Activated CD8-positive, alpha-beta T cell treated with anti-CD3 and anti-CD28 coated beads, Interleukin-2, amount 10 ng/mL, durations not matched to agents 7 days and 5 days (primary cell): ENCODE results near the gene FRYL. TPM values are rescaled to one million over a fixed set of nuclear protein-coding genes. Genes with fewer than 3 reads are reported as not detected.

ENCODE experiments used
- ATAC-seq: fragments of 150-1000 bp; cut with Tn5 transposase; one replicate; pipeline ENCODE4 v1.10.0; 2021; ENCODE audit warnings: moderate library complexity
- CTCF ChIA-PET: fragments of 350-600 bp; sonication (Branson Sonifier 250); formaldehyde crosslinking; loops from one replicate; lab custom pipeline; 2021; ENCODE audit warnings: antibody characterized with exemption; lab: Charles Lee
- POLR2A ChIA-PET: fragments of 350-600 bp; sonication (Branson Sonifier 250); formaldehyde crosslinking; loops from one replicate; lab custom pipeline; 2021; ENCODE audit warnings: antibody characterized with exemption; lab: Charles Lee
- DNase-seq: peaks from one replicate; pipeline ENCODE4 v3.0.0-alpha.2; 2020
- H3K27ac Mint-ChIP-seq: one replicate; pipeline ENCODE4 v1.8.0; 2021; ENCODE audit warnings: mild to moderate bottlenecking, mixed read lengths
- H3K27me3 Mint-ChIP-seq: one replicate; pipeline ENCODE4 v1.8.0; 2021; ENCODE audit warnings: low read depth, mixed read lengths
- H3K36me3 Mint-ChIP-seq: one replicate; pipeline ENCODE4 v1.8.0; 2021; ENCODE audit warnings: low read depth, mixed read lengths
- H3K4me1 Mint-ChIP-seq: one replicate; pipeline ENCODE4 v1.8.0; 2021; ENCODE audit warnings: low read depth, mixed read lengths
- H3K4me3 Mint-ChIP-seq: one replicate; pipeline ENCODE4 v1.8.0; 2021; ENCODE audit warnings: mild to moderate bottlenecking, mixed read lengths
- H3K9me3 Mint-ChIP-seq: one replicate; pipeline ENCODE4 v1.8.0; 2022; ENCODE audit warnings: mixed read lengths; ENCODE audit not compliant: insufficient read depth
- total RNA-seq, 2 experiments: library from RNA; stranded (reverse); gene quantifications; one replicate each; pipeline ENCODE4 v1.2.3, GENCODE V29; 2021

The FRYL gene
- total RNA-seq, 2 experiments from 2014 or later: 98.5 to 107 TPM

- Mint-ChIP-seq H3K27me3 (no peaks in the 10 kb centered on the region), H3K9me3 (no peaks in the 10 kb centered on the region), H3K4me3 (peak overlapping the region; percentile 90), H3K27ac (peak overlapping the region; percentile 92), H3K4me1 (peaks cover 36% of the 10 kb centered on the region), H3K36me3 (peaks cover 9% of the 10 kb centered on the region)
- ATAC-seq: no peak
- ChIA-PET POLR2A (interaction anchor here (0.5 to 2.9 kb wide), 7 partner anchors 8 to 125 kb away, joined by 3 to 16 read pairs (median 3); partner anchors contain the start of genes OCIAD1 and OCIAD2), CTCF (interaction anchor here (0.7 to 2.1 kb wide), 9 partner anchors 8 to 390 kb away, joined by 3 to 7 read pairs (median 3); partner anchors contain the start of gene OCIAD2)
- peak; percentile 54 for DNase-seq
These were observed 761 bp upstream of the FRYL start for GRCh38 chr4:48780865-48781214.

GRCh38 chr4:48779095-48779997, 733 bp downstream of the FRYL start:
- H3K4me1 Mint-ChIP-seq: peaks cover 49% of the 10 kb centered on the region
- ATAC-seq (peak; percentile 30), DNase-seq (peak; percentile 69)
- H3K4me3 Mint-ChIP-seq: peak overlapping the region; percentile 93
- no peaks in the 10 kb centered on the region for H3K27me3 Mint-ChIP-seq
- peaks cover 13% of the 10 kb centered on the region for H3K36me3 Mint-ChIP-seq
- peak overlapping the region; percentile 71 for H3K27ac Mint-ChIP-seq
- ChIA-PET CTCF (interaction anchor here (0.8 to 2.1 kb wide), 5 partner anchors 58 to 201 kb away, joined by 3 to 9 read pairs (median 3); partner anchors contain the start of gene OCIAD2), POLR2A (interaction anchor here (0.7 to 2.9 kb wide), 4 partner anchors 15 to 127 kb away, joined by 4 to 16 read pairs (median 6); partner anchors contain the start of genes OCIAD1 and OCIAD2)
- no peaks in the 10 kb centered on the region for H3K9me3 Mint-ChIP-seq

GRCh38 chr4:48778431-48779094, 1.5 kb downstream of the FRYL start:
- no peak for DNase-seq
- peaks cover 16% of the 10 kb centered on the region for H3K36me3 Mint-ChIP-seq
- no peaks in the 10 kb centered on the region for H3K9me3 Mint-ChIP-seq
- ATAC-seq: no peak
- peaks cover 52% of the 10 kb centered on the region for H3K4me1 Mint-ChIP-seq
- ChIA-PET CTCF (interaction anchor here (0.8 to 2.1 kb wide), 5 partner anchors 59 to 201 kb away, joined by 3 to 9 read pairs (median 3); partner anchors contain the start of gene OCIAD2), POLR2A (interaction anchor here (0.7 to 2.9 kb wide), 3 partner anchors 52 to 128 kb away, joined by 4 to 16 read pairs (median 7); partner anchors contain the start of genes OCIAD1 and OCIAD2)
- H3K27me3 Mint-ChIP-seq: no peaks in the 10 kb centered on the region
- H3K27ac Mint-ChIP-seq: peak overlapping the region; percentile 71
- H3K4me3 Mint-ChIP-seq: peak overlapping the region; percentile 93

- H3K27me3 Mint-ChIP-seq: no peaks in the 10 kb centered on the region
- no peak for DNase-seq
- H3K9me3 Mint-ChIP-seq: no peaks in the 10 kb centered on the region
- CTCF ChIA-PET: interaction anchor here (2.1 kb wide), 1 partner anchor 200 kb away, joined by 9 read pairs; no protein-coding TSS in a partner anchor
- POLR2A ChIA-PET: interaction anchor here (0.5 kb wide), 1 partner anchor 52 kb away, joined by 3 read pairs; no protein-coding TSS in a partner anchor
- ATAC-seq: no peak
- no peak overlapping the region for H3K27ac Mint-ChIP-seq
- H3K4me3 Mint-ChIP-seq: peak overlapping the region; percentile 93
- H3K4me1 Mint-ChIP-seq: peaks cover 60% of the 10 kb centered on the region
- H3K36me3 Mint-ChIP-seq: peaks cover 24% of the 10 kb centered on the region
These were observed 2.3 kb downstream of the FRYL start for GRCh38 chr4:48777739-48778138.

GRCh38 chr4:48774760-48775710, 5.0 kb downstream of the FRYL start:
- POLR2A ChIA-PET: interaction anchor here (0.6 kb wide), 1 partner anchor 133 kb away, joined by 5 read pairs; no protein-coding TSS in a partner anchor
- no peak overlapping the region for H3K4me3 Mint-ChIP-seq
- H3K27me3 Mint-ChIP-seq: no peaks in the 10 kb centered on the region
- no peak overlapping the region for H3K27ac Mint-ChIP-seq
- ATAC-seq (no peak), DNase-seq (no peak)
- H3K36me3 Mint-ChIP-seq: peaks cover 40% of the 10 kb centered on the region
- H3K9me3 Mint-ChIP-seq: peaks cover 4% of the 10 kb centered on the region
- peaks cover 59% of the 10 kb centered on the region for H3K4me1 Mint-ChIP-seq
- CTCF ChIA-PET: interaction anchor here (1.3 kb wide), 1 partner anchor 196 kb away, joined by 4 read pairs; no protein-coding TSS in a partner anchor

GRCh38 chr4:48772556-48772955, 7.5 kb downstream of the FRYL start:
- no peak for DNase-seq
- H3K4me1 Mint-ChIP-seq: peaks cover 47% of the 10 kb centered on the region

GRCh38 chr4:48767055-48767929, 12.8 kb downstream of the FRYL start:
- Mint-ChIP-seq H3K9me3 (peaks cover 4% of the 10 kb centered on the region), H3K4me1 (peaks cover 24% of the 10 kb centered on the region), H3K27me3 (no peaks in the 10 kb centered on the region), H3K4me3 (no peak overlapping the region), H3K27ac (no peak overlapping the region), H3K36me3 (peaks cover 42% of the 10 kb centered on the region)
- no peak for DNase-seq
- ChIA-PET POLR2A (no interaction called here), CTCF (no interaction called here)
- ATAC-seq: no peak

More at GRCh38 chr4:48772556-48772955, 7.5 kb downstream of the FRYL start:
- Mint-ChIP-seq H3K4me3 (no peak overlapping the region), H3K27me3 (no peaks in the 10 kb centered on the region), H3K36me3 (peaks cover 44% of the 10 kb centered on the region), H3K9me3 (peaks cover 4% of the 10 kb centered on the region), H3K27ac (no peak overlapping the region)
- ATAC-seq: no peak
- CTCF ChIA-PET: no interaction called here
- POLR2A ChIA-PET: no interaction called here

GRCh38 chr4:48766131-48766792, 13.8 kb downstream of the FRYL start:
- peaks cover 23% of the 10 kb centered on the region for H3K4me1 Mint-ChIP-seq
- no peaks in the 10 kb centered on the region for H3K27me3 Mint-ChIP-seq
- ChIA-PET POLR2A (no interaction called here), CTCF (no interaction called here)
- peaks cover 40% of the 10 kb centered on the region for H3K36me3 Mint-ChIP-seq
- peaks cover under 1% of the 10 kb centered on the region for H3K9me3 Mint-ChIP-seq
- H3K27ac Mint-ChIP-seq: no peak overlapping the region
- H3K4me3 Mint-ChIP-seq: no peak overlapping the region
- ATAC-seq: no peak
- no peak for DNase-seq

- POLR2A ChIA-PET: no interaction called here
- no peak for ATAC-seq
- Mint-ChIP-seq H3K4me1 (peaks cover 25% of the 10 kb centered on the region), H3K27me3 (no peaks in the 10 kb centered on the region), H3K4me3 (no peak overlapping the region), H3K9me3 (no peaks in the 10 kb centered on the region), H3K27ac (no peak overlapping the region), H3K36me3 (peaks cover 42% of the 10 kb centered on the region)
- CTCF ChIA-PET: no interaction called here
- no peak for DNase-seq
These were observed 17.7 kb downstream of the FRYL start for GRCh38 chr4:48762408-48762807.

GRCh38 chr4:48761286-48761685, 18.8 kb downstream of the FRYL start:
- CTCF ChIA-PET: no interaction called here
- H3K4me1 Mint-ChIP-seq: peaks cover 20% of the 10 kb centered on the region
- no peak overlapping the region for H3K27ac Mint-ChIP-seq
- peaks cover 2% of the 10 kb centered on the region for H3K9me3 Mint-ChIP-seq
- H3K27me3 Mint-ChIP-seq: no peaks in the 10 kb centered on the region
- no peak overlapping the region for H3K4me3 Mint-ChIP-seq
- DNase-seq (no peak), ATAC-seq (no peak)
- POLR2A ChIA-PET: interaction anchor here (0.5 kb wide), 1 partner anchor 83 kb away, joined by 3 read pairs; no protein-coding TSS in a partner anchor
- H3K36me3 Mint-ChIP-seq: peaks cover 42% of the 10 kb centered on the region
